Adipocyte (in vitro differentiated cells): ENCODE data around the gene CFLAR.

ENCODE experiments used
- DNase-seq: peaks from one replicate; pipeline ENCODE4 v3.0.0-alpha.2; 2015; ENCODE audit warnings: low read depth
- H3K27me3 ChIP-seq: replicated peaks from 2 replicates; pipeline ENCODE4 v1.7.0; 2013; ENCODE audit warnings: mild to moderate bottlenecking, low read length, moderate library complexity; ENCODE audit not compliant: control insufficient read depth, insufficient read depth
- H3K36me3 ChIP-seq: 2 replicates; pipeline ENCODE4 v1.7.0; 2013; ENCODE audit warnings: low read length, mild to moderate bottlenecking, moderate library complexity; ENCODE audit not compliant: control insufficient read depth, insufficient read depth, severe bottlenecking
- H3K4me1 ChIP-seq: 2 replicates; pipeline ENCODE4 v1.7.0; 2013; ENCODE audit warnings: mild to moderate bottlenecking, low read length, moderate library complexity; ENCODE audit not compliant: control insufficient read depth, insufficient read depth
- H3K4me3 ChIP-seq: 2 replicates; pipeline ENCODE4 v1.7.0; 2013; ENCODE audit warnings: mild to moderate bottlenecking, low read length, moderate library complexity
- H3K9ac ChIP-seq: 2 replicates; pipeline ENCODE4 v1.7.0; 2013; ENCODE audit warnings: mild to moderate bottlenecking, low read length, moderate library complexity
- H3K9me3 ChIP-seq: 2 replicates; pipeline ENCODE4 v1.7.0; 2013; ENCODE audit warnings: mild to moderate bottlenecking, low read length, moderate library complexity; ENCODE audit not compliant: control insufficient read depth

The CFLAR gene

GRCh38 chr2:201122276-201122675 is 6.3 kb downstream of the CFLAR start:
- Histone ChIP-seq H3K36me3 (peaks cover 16% of the 10 kb centered on the region), H3K4me1 (peaks cover 73% of the 10 kb centered on the region), H3K4me3 (peak overlapping the region; percentile 91), H3K27me3 (no peaks in the 10 kb centered on the region), H3K9me3 (no peaks in the 10 kb centered on the region), H3K9ac (no peak overlapping the region)
- DNase-seq: no peak

- peak overlapping the region; percentile 83 for H3K9ac ChIP-seq
- peaks cover 96% of the 10 kb centered on the region for H3K4me1 ChIP-seq
- no peaks in the 10 kb centered on the region for H3K9me3 ChIP-seq
- H3K27me3 ChIP-seq: no peaks in the 10 kb centered on the region
- DNase-seq: peak; percentile 56
- H3K4me3 ChIP-seq: peak overlapping the region; percentile 91
- H3K36me3 ChIP-seq: peaks cover 20% of the 10 kb centered on the region
These were observed 10.6 kb downstream of the CFLAR start for GRCh38 chr2:201126308-201127151.

- Histone ChIP-seq H3K4me3 (peak overlapping the region; percentile 78), H3K4me1 (peaks cover 96% of the 10 kb centered on the region), H3K27me3 (no peaks in the 10 kb centered on the region), H3K36me3 (peaks cover 25% of the 10 kb centered on the region), H3K9me3 (no peaks in the 10 kb centered on the region), H3K9ac (peak overlapping the region; percentile 83)
- DNase-seq: no peak
These were observed 11.2 kb downstream of the CFLAR start for GRCh38 chr2:201127152-201127511.

- peak; percentile 71 for DNase-seq
- peaks cover 26% of the 10 kb centered on the region for H3K36me3 ChIP-seq
- H3K9me3 ChIP-seq: no peaks in the 10 kb centered on the region
- H3K4me3 ChIP-seq: peak overlapping the region; percentile 78
- H3K27me3 ChIP-seq: no peaks in the 10 kb centered on the region
- peak overlapping the region; percentile 83 for H3K9ac ChIP-seq
- H3K4me1 ChIP-seq: peaks cover 93% of the 10 kb centered on the region
These were observed 11.6 kb downstream of the CFLAR start for GRCh38 chr2:201127570-201127969.

GRCh38 chr2:201128033-201128432 is 12.1 kb downstream of the CFLAR start:
- peaks cover 93% of the 10 kb centered on the region for H3K4me1 ChIP-seq
- H3K4me3 ChIP-seq: peak overlapping the region; percentile 78
- H3K36me3 ChIP-seq: peaks cover 30% of the 10 kb centered on the region
- H3K27me3 ChIP-seq: no peaks in the 10 kb centered on the region
- no peak for DNase-seq
- H3K9me3 ChIP-seq: no peaks in the 10 kb centered on the region
- peak overlapping the region; percentile 83 for H3K9ac ChIP-seq

- DNase-seq: peak; percentile 62
These were observed 13.1 kb downstream of the CFLAR start for GRCh38 chr2:201128933-201129505.

GRCh38 chr2:201130524-201131186 is 14.7 kb downstream of the CFLAR start:
- Histone ChIP-seq H3K4me3 (peak overlapping the region; percentile 52), H3K27me3 (no peaks in the 10 kb centered on the region), H3K36me3 (peaks cover 37% of the 10 kb centered on the region), H3K9me3 (no peaks in the 10 kb centered on the region), H3K9ac (peak overlapping the region; percentile 26), H3K4me1 (peaks cover 79% of the 10 kb centered on the region)
- peak; percentile 48 for DNase-seq

More at GRCh38 chr2:201128933-201129505, 13.1 kb downstream of the CFLAR start:
- peak overlapping the region; percentile 34 for H3K4me3 ChIP-seq
- H3K27me3 ChIP-seq: no peaks in the 10 kb centered on the region
- peaks cover 84% of the 10 kb centered on the region for H3K4me1 ChIP-seq
- H3K9ac ChIP-seq: peak overlapping the region; percentile 83
- peaks cover 28% of the 10 kb centered on the region for H3K36me3 ChIP-seq
- H3K9me3 ChIP-seq: no peaks in the 10 kb centered on the region

- no peak overlapping the region for H3K9ac ChIP-seq
- H3K4me1 ChIP-seq: peaks cover 72% of the 10 kb centered on the region
- DNase-seq: no peak
- H3K9me3 ChIP-seq: no peaks in the 10 kb centered on the region
- H3K4me3 ChIP-seq: no peak overlapping the region
- peaks cover 54% of the 10 kb centered on the region for H3K36me3 ChIP-seq
- no peaks in the 10 kb centered on the region for H3K27me3 ChIP-seq
These were observed 16.6 kb downstream of the CFLAR start for GRCh38 chr2:201132518-201132917.

GRCh38 chr2:201135386-201135785 is 19.4 kb downstream of the CFLAR start:
- H3K27me3 ChIP-seq: no peaks in the 10 kb centered on the region
- H3K9me3 ChIP-seq: no peaks in the 10 kb centered on the region
- H3K4me1 ChIP-seq: peaks cover 46% of the 10 kb centered on the region
- peaks cover 81% of the 10 kb centered on the region for H3K36me3 ChIP-seq
- H3K4me3 ChIP-seq: no peak overlapping the region
- DNase-seq: no peak
- H3K9ac ChIP-seq: peak overlapping the region; percentile 23

GRCh38 chr2:201136889-201137321 is 20.9 kb downstream of the CFLAR start:
- Histone ChIP-seq H3K27me3 (no peaks in the 10 kb centered on the region), H3K4me1 (peaks cover 31% of the 10 kb centered on the region), H3K36me3 (peaks cover 84% of the 10 kb centered on the region), H3K9ac (no peak overlapping the region), H3K4me3 (no peak overlapping the region), H3K9me3 (no peaks in the 10 kb centered on the region)
- DNase-seq: no peak
